ENCODE results near the gene NHS.

The NHS gene

DNA sequence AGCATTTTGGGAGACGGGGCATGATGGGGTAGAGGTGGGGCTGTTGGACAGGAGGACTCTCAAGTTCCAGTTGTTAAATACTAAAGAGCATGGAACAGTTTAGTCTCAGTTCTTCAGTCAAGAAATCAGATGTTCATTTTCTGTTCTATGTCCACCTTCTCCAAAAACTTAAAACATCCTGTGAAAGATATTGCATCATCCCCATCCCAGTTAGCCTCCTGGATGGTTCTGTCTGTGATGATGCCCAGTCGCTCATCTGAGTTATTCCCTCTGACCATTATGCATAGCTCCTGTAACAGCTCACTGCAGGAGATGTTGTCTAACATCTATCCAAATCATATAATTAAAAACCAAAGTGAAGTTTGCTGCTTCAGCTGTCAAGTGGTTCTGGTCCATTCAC, 330.2 kb downstream of the NHS start:
- no peak for DNase-seq
- no peak overlapping the region for H4K5ac ChIP-seq (ENCODE audit: low read length)

DNA sequence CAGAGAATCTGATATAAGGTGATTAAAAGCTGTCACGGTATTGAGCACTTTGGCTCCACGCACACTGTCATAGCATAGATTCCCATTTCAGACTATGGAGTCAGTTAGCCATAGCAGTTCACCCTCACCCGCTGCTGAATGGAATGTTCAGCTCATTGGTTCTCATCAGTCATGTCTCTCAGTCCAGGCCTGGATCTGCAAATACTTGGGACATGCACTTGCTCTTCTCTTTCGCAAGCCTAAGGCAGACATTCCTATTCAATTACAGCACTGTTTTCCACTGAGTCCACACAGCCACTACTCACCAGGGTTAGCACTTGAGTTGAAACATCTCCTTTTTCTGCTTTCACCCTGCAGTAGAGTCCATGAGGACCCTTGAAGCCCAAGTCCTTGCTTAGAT, 331.7 kb downstream of the NHS start:
- no peaks in the 10 kb centered on the region for H3K79me1 ChIP-seq (ENCODE audit: low read length)
- H4K5ac ChIP-seq (ENCODE audit: low read length): no peak overlapping the region
- no peaks in the 10 kb centered on the region for H3K4me1 ChIP-seq (ENCODE audit: control insufficient read depth, low read depth, low read length)
- no peak overlapping the region for H3K4me2 ChIP-seq (ENCODE audit: low read length)
- H3K27me3 ChIP-seq (ENCODE audit: insufficient read depth, low read length, poor library complexity): no peaks in the 10 kb centered on the region
- no peak overlapping the region for H4K8ac ChIP-seq (ENCODE audit: low read depth, low read length)
- H3K9ac ChIP-seq (ENCODE audit: low read length): no peak overlapping the region
- no peak overlapping the region for H3K23ac ChIP-seq (ENCODE audit: low read length)
- no peak overlapping the region for H3K4ac ChIP-seq (ENCODE audit: low read depth, low read length)
- no peak overlapping the region for H2BK15ac ChIP-seq (replicated peaks; ENCODE audit: low read depth)
- no peak overlapping the region for H3K56ac ChIP-seq (ENCODE audit: low read length)
- H2BK120ac ChIP-seq (ENCODE audit: low read depth, low read length): no peak overlapping the region
- no peak overlapping the region for H3K18ac ChIP-seq (ENCODE audit: low read length)
- no CpG with 5 or more reads among the region's 4 CpGs for WGBS (ENCODE audit: extremely low coverage, insufficient coverage, low lambda C conversion rate)
- H3K4me3 ChIP-seq (ENCODE audit: low read length): no peak overlapping the region
- H3K79me2 ChIP-seq (ENCODE audit: control insufficient read depth, insufficient read depth, low read length): no peaks in the 10 kb centered on the region
- H2BK5ac ChIP-seq (ENCODE audit: low read length): no peak overlapping the region
- H3K36me3 ChIP-seq (ENCODE audit: control insufficient read depth, insufficient read depth, low read length): no peaks in the 10 kb centered on the region
- peak; percentile 56 for DNase-seq
- no peak overlapping the region for H3K27ac ChIP-seq (ENCODE audit: low read depth, low read length)
- H2AK5ac ChIP-seq (ENCODE audit: low read length): no peak overlapping the region

More for the DNA sequence above, 330.2 kb downstream of the NHS start:
- Histone ChIP-seq H2BK120ac (ENCODE audit: low read depth, low read length) (no peak overlapping the region), H3K4me1 (ENCODE audit: control insufficient read depth, low read depth, low read length) (no peaks in the 10 kb centered on the region), H2BK5ac (ENCODE audit: low read length) (no peak overlapping the region), H4K8ac (ENCODE audit: low read depth, low read length) (no peak overlapping the region), H3K79me1 (ENCODE audit: low read length) (no peaks in the 10 kb centered on the region), H3K56ac (ENCODE audit: low read length) (no peak overlapping the region), H3K4me2 (ENCODE audit: low read length) (no peak overlapping the region), H3K9ac (ENCODE audit: low read length) (no peak overlapping the region), H3K4ac (ENCODE audit: low read depth, low read length) (no peak overlapping the region), H3K36me3 (ENCODE audit: control insufficient read depth, insufficient read depth, low read length) (no peaks in the 10 kb centered on the region), H3K27me3 (ENCODE audit: insufficient read depth, low read length, poor library complexity) (no peaks in the 10 kb centered on the region), H3K23ac (ENCODE audit: low read length) (no peak overlapping the region), H2BK15ac (replicated peaks; ENCODE audit: low read depth) (no peak overlapping the region), H3K18ac (ENCODE audit: low read length) (no peak overlapping the region), H3K27ac (ENCODE audit: low read depth, low read length) (no peak overlapping the region), H3K4me3 (ENCODE audit: low read length) (no peak overlapping the region), H3K79me2 (ENCODE audit: control insufficient read depth, insufficient read depth, low read length) (no peaks in the 10 kb centered on the region), H2AK5ac (ENCODE audit: low read length) (no peak overlapping the region)
- WGBS (ENCODE audit: extremely low coverage, insufficient coverage, low lambda C conversion rate): no CpG with 5 or more reads among the region's 2 CpGs

DNA sequence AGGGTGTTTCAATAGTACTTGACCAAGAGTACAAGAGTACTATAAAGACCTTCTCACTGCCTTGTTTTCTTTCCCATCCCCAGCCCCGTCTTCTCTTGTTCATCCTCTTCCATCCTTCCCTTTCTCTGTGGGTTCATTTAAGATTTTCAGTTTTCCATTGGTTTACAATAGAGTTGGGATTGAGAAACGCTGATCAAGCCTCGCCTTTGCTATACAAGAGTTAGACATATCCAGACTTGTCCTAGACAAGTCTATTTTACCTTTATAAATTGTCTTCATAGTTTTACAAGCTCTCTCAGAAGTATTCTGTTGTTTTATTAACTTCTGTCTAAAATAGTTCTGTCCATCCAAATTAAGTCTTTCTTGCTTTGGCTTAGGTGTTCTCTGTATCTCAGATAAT, 332.7 kb downstream of the NHS start:
- no peaks in the 10 kb centered on the region for H3K4me1 ChIP-seq (ENCODE audit: control insufficient read depth, low read depth, low read length)
- WGBS (ENCODE audit: extremely low coverage, insufficient coverage, low lambda C conversion rate): no CpG with 5 or more reads among the region's 3 CpGs
- no peak overlapping the region for H2AK5ac ChIP-seq (ENCODE audit: low read length)
- H3K23ac ChIP-seq (ENCODE audit: low read length): no peak overlapping the region
- H3K56ac ChIP-seq (ENCODE audit: low read length): no peak overlapping the region
- H3K9ac ChIP-seq (ENCODE audit: low read length): no peak overlapping the region
- no peak overlapping the region for H2BK5ac ChIP-seq (ENCODE audit: low read length)
- H2BK15ac ChIP-seq (replicated peaks; ENCODE audit: low read depth): no peak overlapping the region
- no peaks in the 10 kb centered on the region for H3K27me3 ChIP-seq (ENCODE audit: insufficient read depth, low read length, poor library complexity)
- H3K4ac ChIP-seq (ENCODE audit: low read depth, low read length): no peak overlapping the region
- H3K36me3 ChIP-seq (ENCODE audit: control insufficient read depth, insufficient read depth, low read length): no peaks in the 10 kb centered on the region
- no peak overlapping the region for H3K27ac ChIP-seq (ENCODE audit: low read depth, low read length)
- H3K4me3 ChIP-seq (ENCODE audit: low read length): no peak overlapping the region
- H3K79me1 ChIP-seq (ENCODE audit: low read length): no peaks in the 10 kb centered on the region
- no peak overlapping the region for H4K8ac ChIP-seq (ENCODE audit: low read depth, low read length)
- H3K79me2 ChIP-seq (ENCODE audit: control insufficient read depth, insufficient read depth, low read length): no peaks in the 10 kb centered on the region
- no peak overlapping the region for H2BK120ac ChIP-seq (ENCODE audit: low read depth, low read length)
- H3K18ac ChIP-seq (ENCODE audit: low read length): no peak overlapping the region
- no peak for DNase-seq
- H4K5ac ChIP-seq (ENCODE audit: low read length): no peak overlapping the region
- H3K4me2 ChIP-seq (ENCODE audit: low read length): no peak overlapping the region

DNA sequence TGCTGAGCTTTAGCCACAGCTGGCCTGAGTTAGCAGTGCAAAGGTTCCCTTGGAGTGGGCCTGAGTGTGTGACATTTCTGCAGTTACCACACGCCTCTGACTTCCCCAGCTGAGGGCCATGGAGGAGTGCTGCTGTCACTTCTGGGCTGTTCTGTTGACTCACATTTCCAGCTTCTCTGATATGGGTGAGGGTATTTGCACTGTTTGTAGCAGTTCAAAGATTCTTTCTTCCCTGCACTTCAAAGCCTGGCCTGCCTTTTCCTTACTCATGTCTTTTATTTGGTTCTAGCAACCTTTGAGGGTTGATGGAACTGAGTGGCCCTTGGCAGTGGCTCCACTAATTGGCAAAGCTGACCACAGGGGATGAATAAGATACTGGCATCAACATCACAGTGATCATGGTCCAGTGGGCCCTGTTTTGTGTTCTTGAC, 335.9 kb downstream of the NHS start:
- Histone ChIP-seq H4K5ac (ENCODE audit: low read length) (no peak overlapping the region), H3K79me2 (ENCODE audit: control insufficient read depth, insufficient read depth, low read length) (no peaks in the 10 kb centered on the region), H2BK15ac (replicated peaks; ENCODE audit: low read depth) (no peak overlapping the region), H3K23ac (ENCODE audit: low read length) (no peak overlapping the region), H4K8ac (ENCODE audit: low read depth, low read length) (no peak overlapping the region), H3K79me1 (ENCODE audit: low read length) (no peaks in the 10 kb centered on the region), H3K9ac (ENCODE audit: low read length) (no peak overlapping the region), H3K36me3 (ENCODE audit: control insufficient read depth, insufficient read depth, low read length) (no peaks in the 10 kb centered on the region), H3K56ac (ENCODE audit: low read length) (no peak overlapping the region), H3K4me3 (ENCODE audit: low read length) (no peak overlapping the region), H3K27me3 (ENCODE audit: insufficient read depth, low read length, poor library complexity) (no peaks in the 10 kb centered on the region), H2BK120ac (ENCODE audit: low read depth, low read length) (no peak overlapping the region), H3K4me1 (ENCODE audit: control insufficient read depth, low read depth, low read length) (no peaks in the 10 kb centered on the region), H3K18ac (ENCODE audit: low read length) (no peak overlapping the region), H3K27ac (ENCODE audit: low read depth, low read length) (no peak overlapping the region), H2BK5ac (ENCODE audit: low read length) (no peak overlapping the region), H2AK5ac (ENCODE audit: low read length) (no peak overlapping the region), H3K4me2 (ENCODE audit: low read length) (no peak overlapping the region), H3K4ac (ENCODE audit: low read depth, low read length) (no peak overlapping the region)
- no peak for DNase-seq
- no CpG with 5 or more reads among the region's 1 CpG for WGBS (ENCODE audit: extremely low coverage, insufficient coverage, low lambda C conversion rate)

- no peak overlapping the region for H2BK120ac ChIP-seq (ENCODE audit: low read depth, low read length)
- H3K18ac ChIP-seq (ENCODE audit: low read length): no peak overlapping the region
- no peaks in the 10 kb centered on the region for H3K79me2 ChIP-seq (ENCODE audit: control insufficient read depth, insufficient read depth, low read length)
- no peak overlapping the region for H3K27ac ChIP-seq (ENCODE audit: low read depth, low read length)
- DNase-seq: no peak
- H3K9ac ChIP-seq (ENCODE audit: low read length): no peak overlapping the region
- H2AK5ac ChIP-seq (ENCODE audit: low read length): no peak overlapping the region
- H2BK15ac ChIP-seq (replicated peaks; ENCODE audit: low read depth): no peak overlapping the region
- no peak overlapping the region for H2BK5ac ChIP-seq (ENCODE audit: low read length)
- no peak overlapping the region for H3K4me3 ChIP-seq (ENCODE audit: low read length)
- H3K4ac ChIP-seq (ENCODE audit: low read depth, low read length): no peak overlapping the region
- H3K4me1 ChIP-seq (ENCODE audit: control insufficient read depth, low read depth, low read length): no peaks in the 10 kb centered on the region
- H3K23ac ChIP-seq (ENCODE audit: low read length): no peak overlapping the region
- H3K36me3 ChIP-seq (ENCODE audit: control insufficient read depth, insufficient read depth, low read length): no peaks in the 10 kb centered on the region
- no peak overlapping the region for H3K4me2 ChIP-seq (ENCODE audit: low read length)
- H4K8ac ChIP-seq (ENCODE audit: low read depth, low read length): no peak overlapping the region
- no peaks in the 10 kb centered on the region for H3K79me1 ChIP-seq (ENCODE audit: low read length)
- no peaks in the 10 kb centered on the region for H3K27me3 ChIP-seq (ENCODE audit: insufficient read depth, low read length, poor library complexity)
- H4K5ac ChIP-seq (ENCODE audit: low read length): no peak overlapping the region
- WGBS (ENCODE audit: extremely low coverage, insufficient coverage, low lambda C conversion rate): no CpG with 5 or more reads among the region's 2 CpGs
- H3K56ac ChIP-seq (ENCODE audit: low read length): no peak overlapping the region
These were observed 338.3 kb downstream of the NHS start for GRCh38 chrX:17713288-17713687.

DNA sequence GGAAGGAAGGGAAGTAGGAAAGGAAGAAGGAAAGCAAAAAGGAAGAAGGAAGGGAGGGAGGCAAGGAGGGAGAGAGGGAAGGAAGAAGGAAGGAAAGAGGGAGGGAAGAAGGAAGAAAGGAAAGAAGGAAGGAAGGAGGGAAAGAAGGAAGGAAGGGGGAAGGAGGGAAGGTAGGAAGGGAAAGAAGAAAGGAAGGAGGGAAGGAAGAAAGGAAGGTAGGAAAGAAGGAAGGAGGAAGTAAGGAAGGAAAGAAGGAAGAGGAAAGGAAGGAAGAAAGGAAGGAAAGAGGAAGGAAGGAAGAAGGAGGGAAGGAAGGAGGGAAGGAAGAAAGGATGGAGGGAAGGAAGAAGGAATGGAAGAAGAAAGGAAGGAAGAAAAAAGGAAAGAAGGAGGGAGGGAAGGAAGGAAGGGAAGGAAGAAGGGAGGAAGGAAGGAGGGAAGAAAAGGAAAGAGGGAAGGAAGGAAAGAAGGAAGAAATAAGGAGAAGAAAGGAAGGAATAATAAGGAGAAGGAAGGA, 343.7 kb downstream of the NHS start:
- H2BK15ac ChIP-seq (replicated peaks; ENCODE audit: low read depth): no peak overlapping the region
- no peaks in the 10 kb centered on the region for H3K27me3 ChIP-seq (ENCODE audit: insufficient read depth, low read length, poor library complexity)
- no peak overlapping the region for H3K56ac ChIP-seq (ENCODE audit: low read length)
- H2AK5ac ChIP-seq (ENCODE audit: low read length): no peak overlapping the region
- no peak overlapping the region for H3K4ac ChIP-seq (ENCODE audit: low read depth, low read length)
- no peak overlapping the region for H3K18ac ChIP-seq (ENCODE audit: low read length)
- H2BK5ac ChIP-seq (ENCODE audit: low read length): no peak overlapping the region
- H3K9ac ChIP-seq (ENCODE audit: low read length): no peak overlapping the region
- no peak overlapping the region for H3K27ac ChIP-seq (ENCODE audit: low read depth, low read length)
- no peak overlapping the region for H3K4me3 ChIP-seq (ENCODE audit: low read length)
- H3K4me1 ChIP-seq (ENCODE audit: control insufficient read depth, low read depth, low read length): no peaks in the 10 kb centered on the region
- no peaks in the 10 kb centered on the region for H3K79me2 ChIP-seq (ENCODE audit: control insufficient read depth, insufficient read depth, low read length)
- H4K5ac ChIP-seq (ENCODE audit: low read length): no peak overlapping the region
- H3K23ac ChIP-seq (ENCODE audit: low read length): no peak overlapping the region
- no peaks in the 10 kb centered on the region for H3K36me3 ChIP-seq (ENCODE audit: control insufficient read depth, insufficient read depth, low read length)
- no peak overlapping the region for H2BK120ac ChIP-seq (ENCODE audit: low read depth, low read length)
- no peaks in the 10 kb centered on the region for H3K79me1 ChIP-seq (ENCODE audit: low read length)
- no peak overlapping the region for H4K8ac ChIP-seq (ENCODE audit: low read depth, low read length)
- no peak overlapping the region for H3K4me2 ChIP-seq (ENCODE audit: low read length)
- DNase-seq: no peak
